Measurements from ENCODE around the gene ALG14.

GRCh38 chr1:94953746-94954145, 119.0 kb downstream of the ALG14 start:
- TF ChIP-seq CTCF (IDR thresholded peaks at IDR 0.05) (no peak), POLR2A (IDR thresholded peaks at IDR 0.05) (no peak)
